H9 (cell line): ENCODE measurements around the gene MATN1. TPM values are rescaled to one million over a fixed set of nuclear protein-coding genes. Genes with fewer than 3 reads are reported as not detected.
A peak's percentile ranks its signal among the peaks of the same experiment; 100 is the strongest.

Source experiments
- DNase-seq: peaks from one replicate; pipeline ENCODE4 v3.0.0-alpha.2; 2017
- H2AFZ ChIP-seq: one replicate; pipeline ENCODE4 v1.6.1; 2013; ENCODE audit warnings: mild to moderate bottlenecking, low read length, control low read depth, moderate library complexity
- H2AK5ac ChIP-seq: 2 replicates; pipeline ENCODE4 v1.6.1; 2013; ENCODE audit warnings: low read length, control low read depth, mixed read lengths; ENCODE audit not compliant: insufficient read length
- H2BK120ac ChIP-seq: one replicate; pipeline ENCODE4 v1.6.1; 2013; ENCODE audit warnings: low read depth, mild to moderate bottlenecking, low read length, control low read depth, inconsistent platforms; ENCODE audit not compliant: poor library complexity, severe bottlenecking
- H2BK12ac ChIP-seq: 2 replicates; pipeline ENCODE4 v1.6.1; 2013; ENCODE audit warnings: low read length, control low read depth, mixed read lengths, low read depth; ENCODE audit not compliant: insufficient read length
- H2BK15ac ChIP-seq: 2 replicates; pipeline ENCODE4 v1.6.1; 2013; ENCODE audit warnings: low read depth, low read length, control low read depth
- H2BK20ac ChIP-seq: one replicate; pipeline ENCODE4 v1.6.1; 2013; ENCODE audit warnings: low read depth, mild to moderate bottlenecking, low read length, control low read depth, inconsistent platforms; ENCODE audit not compliant: poor library complexity, severe bottlenecking
- H2BK5ac ChIP-seq: 2 replicates; pipeline ENCODE4 v1.6.1; 2013; ENCODE audit warnings: low read length, control low read depth, mixed read lengths; ENCODE audit not compliant: insufficient read length
- H3K14ac ChIP-seq: 2 replicates; pipeline ENCODE4 v1.6.1; 2013; ENCODE audit warnings: low read length, control low read depth; ENCODE audit not compliant: insufficient read depth
- H3K18ac ChIP-seq: 2 replicates; pipeline ENCODE4 v1.6.1; 2013; ENCODE audit warnings: low read depth, mild to moderate bottlenecking, mixed read lengths, low read length, control low read depth; ENCODE audit not compliant: insufficient read length
- H3K23ac ChIP-seq: 2 replicates; pipeline ENCODE4 v1.6.1; 2013; ENCODE audit warnings: low read length, control low read depth, mixed read lengths, low read depth; ENCODE audit not compliant: insufficient read length
- H3K23me2 ChIP-seq: 2 replicates; pipeline ENCODE4 v1.6.1; 2013; ENCODE audit warnings: low read depth, mild to moderate bottlenecking, mixed read lengths, low read length, control low read depth; ENCODE audit not compliant: insufficient read length, poor library complexity, severe bottlenecking
- H3K27ac ChIP-seq: 2 replicates; pipeline ENCODE4 v1.5.1; 2013; ENCODE audit warnings: low read length, control low read depth, mixed read lengths, low read depth; ENCODE audit not compliant: insufficient read length
- H3K27me3 ChIP-seq: 2 replicates; pipeline ENCODE4 v1.6.1; 2013; ENCODE audit warnings: low read length, control low read depth, inconsistent platforms; ENCODE audit not compliant: insufficient read depth
- H3K4ac ChIP-seq: 2 replicates; pipeline ENCODE4 v1.6.1; 2013; ENCODE audit warnings: low read depth, mild to moderate bottlenecking, control low read depth, inconsistent platforms, low read length, moderate library complexity
- H3K4me1 ChIP-seq: 2 replicates; pipeline ENCODE4 v1.6.1; 2013; ENCODE audit warnings: low read length, control low read depth, inconsistent platforms; ENCODE audit not compliant: insufficient read depth
- H3K4me2 ChIP-seq: 2 replicates; pipeline ENCODE4 v1.6.1; 2013; ENCODE audit warnings: low read length, control low read depth, mixed read lengths; ENCODE audit not compliant: insufficient read length, insufficient read depth
- H3K56ac ChIP-seq: 2 replicates; pipeline ENCODE4 v1.6.1; 2013; ENCODE audit warnings: low read depth, mild to moderate bottlenecking, mixed read lengths, low read length, control low read depth; ENCODE audit not compliant: insufficient read length
- H3K79me1 ChIP-seq: 2 replicates; pipeline ENCODE4 v1.6.1; 2013; ENCODE audit warnings: low read depth, mild to moderate bottlenecking, moderate library complexity, low read length, control low read depth, inconsistent platforms; ENCODE audit not compliant: insufficient read depth, poor library complexity, severe bottlenecking
- H3K79me2 ChIP-seq: 2 replicates; pipeline ENCODE4 v1.6.1; 2013; ENCODE audit warnings: low read length, control low read depth, inconsistent platforms; ENCODE audit not compliant: insufficient read depth
- H3K9ac ChIP-seq: 2 replicates; pipeline ENCODE4 v1.6.1; 2013; ENCODE audit warnings: low read length, control low read depth, mixed read lengths; ENCODE audit not compliant: insufficient read length; ENCODE audit errors: extremely low read depth
- H3K9me3 ChIP-seq: one replicate; pipeline ENCODE4 v1.6.1; 2013; ENCODE audit warnings: low read depth, low read length, inconsistent platforms; ENCODE audit not compliant: control insufficient read depth
- H3T11ph ChIP-seq: one replicate; pipeline ENCODE4 v1.6.1; 2013; ENCODE audit warnings: mild to moderate bottlenecking, low read length, control low read depth, inconsistent platforms
- H4K20me1 ChIP-seq: one replicate; pipeline ENCODE4 v1.6.1; 2013; ENCODE audit not compliant: control insufficient read depth, insufficient read length, insufficient read depth
- H4K5ac ChIP-seq: 2 replicates; pipeline ENCODE4 v1.6.1; 2013; ENCODE audit warnings: low read depth, mild to moderate bottlenecking, mixed read lengths, low read length, control low read depth; ENCODE audit not compliant: insufficient read length
- H4K8ac ChIP-seq: replicated peaks from 2 replicates; pipeline ENCODE4 v1.6.1; 2013; ENCODE audit warnings: low read length, control low read depth, mixed read lengths, low read depth; ENCODE audit not compliant: insufficient read length
- H4K91ac ChIP-seq: 2 replicates; pipeline ENCODE4 v1.6.1; 2013; ENCODE audit warnings: low read depth, mild to moderate bottlenecking, moderate library complexity, mixed read lengths, low read length, control low read depth; ENCODE audit not compliant: insufficient read length
- H3K27ac Mint-ChIP-seq, 3 experiments: 2 replicates in 2 of 3; 3 replicates in 1 of 3; pipeline ENCODE4 v1.8.0; 2020 to 2021; ENCODE audit warnings: mixed read lengths in 3 of 3, mild to moderate bottlenecking in 1 of 3, moderate library complexity in 1 of 3
- H3K27me3 Mint-ChIP-seq: 2 replicates; pipeline ENCODE4 v1.8.0; 2021; ENCODE audit warnings: low read depth, mild to moderate bottlenecking, moderate library complexity, mixed read lengths
- H3K36me3 Mint-ChIP-seq, 3 experiments: 2 replicates in 2 of 3; 3 replicates in 1 of 3; pipeline ENCODE4 v1.8.0; 2020 to 2021; ENCODE audit warnings: low read depth in 3 of 3, mixed read lengths in 3 of 3; ENCODE audit not compliant: insufficient read depth in 1 of 3
- H3K4me1 Mint-ChIP-seq, 2 experiments: 2 replicates each; pipeline ENCODE4 v1.8.0; 2020; ENCODE audit warnings: mixed read lengths in 2 of 2
- H3K4me3 Mint-ChIP-seq, 2 experiments: 2 replicates in 1 of 2; 3 replicates in 1 of 2; pipeline ENCODE4 v1.8.0; 2020 to 2021; ENCODE audit warnings: mild to moderate bottlenecking in 2 of 2, mixed read lengths in 2 of 2, moderate library complexity in 1 of 2
- H3K9me3 Mint-ChIP-seq, 2 experiments: 2 replicates in 1 of 2; 3 replicates in 1 of 2; pipeline ENCODE4 v1.8.0; 2020; ENCODE audit warnings: mild to moderate bottlenecking in 2 of 2, mixed read lengths in 2 of 2, moderate library complexity in 1 of 2
- CTCF ChIP-seq: fragments of 200-600 bp; sonication (generic); conservative IDR thresholded peaks from 3 replicates; pipeline ENCODE4 v1.8.0; 2021; ENCODE audit warnings: antibody characterized with exemption, mild to moderate bottlenecking
- WGBS: extraction: QIAGEN DNeasy Blood & Tissue Kit; methylation state at CpG from one replicate; pipeline ENCODE4 v1.1.7; 2013; ENCODE audit warnings: missing lambda C conversion rate, low lambda C conversion rate, mixed read lengths; ENCODE audit not compliant: insufficient read length; ENCODE audit errors: extremely low coverage; 5-methylcytosine and 5-hydroxymethylcytosine counted together
- total RNA-seq: library from RNA; stranded (reverse); gene quantifications from 2 replicates; pipeline ENCODE4 v1.2.1, GENCODE V29; 2021

The MATN1 gene
- total RNA-seq, 1 experiment from 2014 or later, result not detected

GRCh38 chr1:30719406-30720270 lies 3.7 kb downstream of the MATN1 start:
- no peak for DNase-seq
- H3K4me2 ChIP-seq, result peak overlapping the region; percentile 73
- Mint-ChIP-seq H3K27me3 (peaks cover 11% of the 10 kb centered on the region), H3K27ac (no peak overlapping the region), H3K4me3 (peak overlapping the region; percentile 67 to 82), H3K9me3 (peaks cover 23 to 25% of the 10 kb centered on the region in 2 experiments), H3K4me1 (peaks cover 4 to 5% of the 10 kb centered on the region in 2 experiments; a peak in 3 of 4 replicates), H3K36me3 (peaks cover 4 to 14% (median 9%) of the 10 kb centered on the region in 3 experiments; a peak in 5 of 7 replicates)
- H3K4ac ChIP-seq, result no peak overlapping the region
- H3K23ac ChIP-seq, result no peak overlapping the region
- no peaks in the 10 kb centered on the region for H3K79me1 ChIP-seq
- no peak overlapping the region for H4K91ac ChIP-seq
- H4K20me1 ChIP-seq, result no peaks in the 10 kb centered on the region
- H2BK12ac ChIP-seq, result no peak overlapping the region
- no peaks in the 10 kb centered on the region for H3K4me1 ChIP-seq
- H4K8ac ChIP-seq, result no peak overlapping the region
- no peaks in the 10 kb centered on the region for H3K27me3 ChIP-seq
- H2AK5ac ChIP-seq, result no peak overlapping the region
- no peak overlapping the region for H3K56ac ChIP-seq
- H2BK20ac ChIP-seq, result no peak overlapping the region
- no peak overlapping the region for H3K9ac ChIP-seq
- H3K23me2 ChIP-seq, result peaks cover 9% of the 10 kb centered on the region
- H2BK15ac ChIP-seq, result no peak overlapping the region
- no peak; the same call in 2 of the 3 replicates for TF ChIP-seq CTCF
- no peak overlapping the region for H2AFZ ChIP-seq
- H3K18ac ChIP-seq, result no peak overlapping the region
- no peak overlapping the region for H4K5ac ChIP-seq
- H2BK120ac ChIP-seq, result no peak overlapping the region
- no peak overlapping the region for H3K14ac ChIP-seq
- H3K9me3 ChIP-seq, result no peaks in the 10 kb centered on the region
- H3K79me2 ChIP-seq, result no peaks in the 10 kb centered on the region
- no peak overlapping the region for H2BK5ac ChIP-seq
- no peak overlapping the region for H3T11ph ChIP-seq
- WGBS, result no CpG with 5 or more reads among the region's 21 CpGs
- H3K27ac ChIP-seq, result no peak overlapping the region
